Keratinocyte (primary cell): Measurements from ENCODE around the gene RNASE8. TPM values are rescaled to one million over a fixed set of nuclear protein-coding genes. Genes with fewer than 3 reads are reported as not detected.

Experiments used
- DNase-seq: peaks from one replicate; pipeline ENCODE4 v3.0.0-alpha.2; 2011; ENCODE audit warnings: low read depth, missing footprints, low spot score
- FAIRE-seq: peaks from 2 replicates; lab custom pipeline; 2011; peaks lifted over from hg19 to GRCh38; lab: Jason Lieb, UNC
- H2AFZ ChIP-seq: 2 replicates; pipeline ENCODE4 v1.6.0; 2012; ENCODE audit warnings: low read length, control low read depth, inconsistent platforms; ENCODE audit not compliant: control insufficient read depth
- H3K27ac ChIP-seq: 2 replicates; pipeline ENCODE4 v1.5.1; 2011; ENCODE audit warnings: low read length; ENCODE audit not compliant: control insufficient read depth, insufficient read depth
- H3K27me3 ChIP-seq: 3 replicates; pipeline ENCODE4 v1.6.0; 2011; ENCODE audit warnings: low read length; ENCODE audit not compliant: control insufficient read depth, insufficient read depth; ENCODE audit errors: extremely low read depth
- H3K36me3 ChIP-seq, 2 experiments: 2 replicates in 1 of 2; 3 replicates in 1 of 2; pipeline ENCODE4 v1.5.1; 2011; ENCODE audit warnings: low read length in 2 of 2, mild to moderate bottlenecking in 1 of 2; ENCODE audit not compliant: control insufficient read depth in 2 of 2, insufficient read depth in 2 of 2; ENCODE audit errors: extremely low read depth in 1 of 2
- H3K4me1 ChIP-seq: 3 replicates; pipeline ENCODE4 v1.5.1; 2011; ENCODE audit warnings: low read length; ENCODE audit not compliant: control insufficient read depth, insufficient read depth; ENCODE audit errors: extremely low read depth
- H3K4me2 ChIP-seq: 3 replicates; pipeline ENCODE4 v1.6.0; 2011; ENCODE audit warnings: low read depth, low read length; ENCODE audit not compliant: control insufficient read depth, insufficient read depth; ENCODE audit errors: extremely low read depth
- H3K4me3 ChIP-seq, 3 experiments: fragments of 200-600 bp in 1 of 3; sonication (generic) in 1 of 3; 2 replicates in 2 of 3; 3 replicates in 1 of 3; pipeline ENCODE4 v1.5.1; 2011 to 2016; ENCODE audit warnings: low read length in 3 of 3, mild to moderate bottlenecking in 3 of 3, control low read depth in 2 of 3, inconsistent platforms in 1 of 3, low read depth in 1 of 3, mixed read lengths in 1 of 3, mixed run types in 1 of 3, moderate library complexity in 1 of 3; ENCODE audit not compliant: control insufficient read depth in 2 of 3, insufficient read depth in 2 of 3; ENCODE audit errors: extremely low read depth in 1 of 3
- H3K79me2 ChIP-seq: 2 replicates; pipeline ENCODE4 v1.6.0; 2012; ENCODE audit warnings: low read length; ENCODE audit not compliant: control insufficient read depth, insufficient read depth
- H3K9ac ChIP-seq: 3 replicates; pipeline ENCODE4 v1.6.0; 2011; ENCODE audit warnings: low read length; ENCODE audit not compliant: control insufficient read depth, insufficient read depth; ENCODE audit errors: extremely low read depth
- H3K9me1 ChIP-seq: 3 replicates; pipeline ENCODE4 v1.6.0; 2011; ENCODE audit warnings: low read length; ENCODE audit not compliant: control insufficient read depth, insufficient read depth; ENCODE audit errors: extremely low read depth
- H3K9me3 ChIP-seq: 2 replicates; pipeline ENCODE4 v1.5.1; 2012; ENCODE audit warnings: low read depth, low read length; ENCODE audit not compliant: control insufficient read depth
- H4K20me1 ChIP-seq: 3 replicates; pipeline ENCODE4 v1.6.0; 2011; ENCODE audit warnings: low read length; ENCODE audit not compliant: control insufficient read depth, insufficient read depth; ENCODE audit errors: extremely low read depth
- CTCF ChIP-seq, 3 experiments: IDR thresholded peaks in 1 of 3; conservative IDR thresholded peaks in 1 of 3; optimal IDR thresholded peaks in 1 of 3; 2 replicates in 2 of 3; 3 replicates in 1 of 3; pipeline versions ENCODE3 to v1.5.1; 2011; ENCODE audit warnings: low read length in 3 of 3, mild to moderate bottlenecking in 3 of 3, moderate library complexity in 2 of 3, control low read depth in 1 of 3, inconsistent platforms in 1 of 3; ENCODE audit not compliant: insufficient read depth in 2 of 3; ENCODE audit errors: extremely low read depth in 1 of 3
- EZH2 ChIP-seq: IDR thresholded peaks from one replicate; pipeline ENCODE4 v1.6.1; 2012; ENCODE audit warnings: inconsistent platforms, mild to moderate bottlenecking, low read length, moderate library complexity
- dilution Hi-C: fragments of 300-500 bp; cut with MboI; formaldehyde crosslinking; loops from one replicate; pipeline ENCODE4 v1.7.0; 2020; ENCODE audit warnings: low sequenced_read_pairs; ENCODE audit not compliant: extremely low pct_ligation_motif_present
- polyA plus RNA-seq, 5 experiments: library from polyadenylated mRNA; depleted of rRNA in 3 of 5; stranded (reverse) in 3 of 5; stranded (forward) in 1 of 5; unstranded in 1 of 5; fragments of >200 nt; gene quantifications; 1 replicate in 1 of 5; 2 replicates in 3 of 5; 3 replicates in 1 of 5; pipeline versions ENCODE4 v1.2.1 to v1.2.3, GENCODE V29; 2011 to 2012; ENCODE audit warnings: missing spikeins in 2 of 5, low read depth in 1 of 5, low replicate concordance in 1 of 5

RNASE8 gene
- polyA plus RNA-seq, 1 donor (not counting 4 experiments of a cell fraction or from before 2014, with no cell fraction given), result not detected

GRCh38 chr14:21105095-21105494 is 47.5 kb downstream of the RNASE8 start:
- Histone ChIP-seq H3K4me3 (no peak overlapping the region), H3K27ac (no peak overlapping the region), H3K4me2 (peak overlapping the region; percentile 0), H3K9ac (no peak overlapping the region), H4K20me1 (no peaks in the 10 kb centered on the region), H3K9me3 (no peaks in the 10 kb centered on the region), H3K79me2 (peaks cover 14% of the 10 kb centered on the region), H3K36me3 (no peaks in the 10 kb centered on the region), H2AFZ (no peak overlapping the region), H3K9me1 (no peaks in the 10 kb centered on the region), H3K4me1 (peaks cover 69% of the 10 kb centered on the region), H3K27me3 (no peaks in the 10 kb centered on the region)
- DNase-seq, result no peak
- no peak for TF ChIP-seq EZH2
- dilution Hi-C loops, result no loop called here
- FAIRE-seq, result no peak

- dilution Hi-C loops, result no loop called here
- no peaks in the 10 kb centered on the region for H3K9me1 ChIP-seq
- no peak for FAIRE-seq
- peak overlapping the region; percentile 60 for H3K27ac ChIP-seq
- no peak for DNase-seq
- H3K27me3 ChIP-seq, result no peaks in the 10 kb centered on the region
- no peaks in the 10 kb centered on the region for H4K20me1 ChIP-seq
- peak overlapping the region; percentile 49 for H3K9ac ChIP-seq
- H3K79me2 ChIP-seq, result peaks cover 9% of the 10 kb centered on the region
- no peaks in the 10 kb centered on the region for H3K36me3 ChIP-seq
- H3K9me3 ChIP-seq, result no peaks in the 10 kb centered on the region
- H3K4me1 ChIP-seq, result peaks cover 60% of the 10 kb centered on the region
- H2AFZ ChIP-seq, result peak overlapping the region; percentile 92
- peak overlapping the region in 1 of 3 experiments; percentile 35 for H3K4me3 ChIP-seq
- TF ChIP-seq EZH2, result no peak
- TF ChIP-seq CTCF (optimal IDR thresholded peaks at IDR 0.05 in 1 of 3, IDR thresholded peaks at IDR 0.05 in 1 of 3, conservative IDR thresholded peaks at IDR 0.05 in 1 of 3; ENCODE audit: extremely low read depth in 1 of 3, insufficient read depth in 2 of 3, low read length in 3 of 3), result no peak
- H3K4me2 ChIP-seq, result peak overlapping the region; percentile 83
Measured at GRCh38 chr14:21106176-21106497, 48.5 kb downstream of the RNASE8 start.
